Umbilical cord (tissue), 1 donor: ENCODE measurements around the gene SRPX. TPM values are rescaled to one million over a fixed set of nuclear protein-coding genes. Genes with fewer than 3 reads are reported as not detected.

Source experiments
- total RNA-seq: library from RNA; depleted of rRNA; stranded (reverse); fragments of >200 nt; gene quantifications from one replicate; pipeline ENCODE4 v1.2.3, GENCODE V29; 2014; ENCODE audit warnings: low replicate concordance; ENCODE audit not compliant: insufficient read depth

SRPX gene
- total RNA-seq, 1 donor from 2014 or later, result 74.9 TPM

Other genes starting within 250 kb of the SRPX start
- gene SYTL5, start 214.3 kb downstream of the SRPX start, total RNA-seq, result 5.8 TPM
- gene RPGR, start 106.6 kb upstream of the SRPX start, total RNA-seq, result 15.4 TPM
- gene OTC, start 131.7 kb upstream of the SRPX start, total RNA-seq, result not detected